NCI-H2196 treated with DMSO at 0.1 percent for 48 hours (cell line): ENCODE results near the gene LIMCH1.
"Not testable (repeated sequence)": the region's sequence is repeated elsewhere in the genome, so short reads cannot be mapped to it uniquely, and the experiment has no call there.

ENCODE experiments used
- DNase-seq: peaks from one replicate; lab custom pipeline; 2025; ENCODE audit not compliant: unreplicated experiment; lab: John Stamatoyannopoulos, UW

Gene LIMCH1

DNA sequence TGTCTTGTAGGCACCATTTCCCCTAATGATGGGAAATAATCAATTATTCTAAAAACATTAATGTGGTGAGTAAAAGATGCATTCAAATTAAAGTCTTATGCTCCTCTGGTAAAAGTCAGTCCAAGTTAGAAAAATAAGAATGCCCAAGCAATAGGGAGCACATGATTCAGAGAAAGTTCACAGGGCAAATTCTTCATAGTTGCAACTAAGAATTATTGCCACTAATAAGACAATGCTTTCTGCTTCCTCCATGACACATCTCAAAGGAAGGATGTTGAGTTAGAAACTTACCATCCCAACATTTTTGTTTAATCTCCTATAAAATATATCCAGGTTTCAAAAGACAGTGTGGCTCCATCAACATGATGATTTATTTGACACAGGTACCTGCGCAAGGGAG, 184.2 kb downstream of the LIMCH1 start:
- no peak for DNase-seq

DNA sequence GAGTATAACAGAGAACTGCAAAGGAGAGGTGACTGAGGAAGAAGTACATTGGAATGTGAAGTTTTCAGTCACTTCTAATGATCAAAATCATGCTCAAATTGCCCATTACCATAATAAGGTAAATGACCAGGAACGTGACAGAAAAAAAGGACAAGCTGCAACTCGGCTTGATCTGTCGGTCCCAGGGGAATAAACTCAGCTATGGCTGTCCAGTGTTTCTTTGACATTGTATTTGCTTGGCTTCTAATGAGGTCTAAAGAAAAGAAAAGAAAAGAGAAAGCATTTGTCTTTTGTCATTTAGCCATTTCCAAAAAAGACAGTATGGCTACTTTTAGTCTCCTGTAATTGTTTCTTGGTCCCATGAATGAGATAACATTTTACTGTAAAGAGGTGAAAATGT, 185.3 kb downstream of the LIMCH1 start:
- DNase-seq: no peak

DNA sequence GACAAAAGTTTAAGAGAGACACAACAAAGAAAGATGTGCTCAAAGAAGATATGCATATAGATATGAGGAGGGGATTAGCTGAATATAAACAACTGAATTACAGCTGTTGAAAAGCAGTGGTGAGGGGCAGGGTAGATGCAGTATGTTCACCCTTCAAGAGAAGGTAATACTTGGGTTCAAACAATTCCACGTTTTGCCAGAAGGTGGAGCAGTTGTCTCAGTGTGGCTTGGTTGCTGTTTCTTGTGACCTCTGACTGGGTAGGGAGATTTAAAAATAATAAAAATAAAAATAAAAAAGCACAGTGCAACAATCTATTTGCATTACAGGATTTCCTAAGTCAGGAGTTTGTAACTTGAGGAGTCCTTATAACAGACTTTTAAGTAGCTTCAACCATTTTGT, 187.3 kb downstream of the LIMCH1 start:
- no peak for DNase-seq

DNA sequence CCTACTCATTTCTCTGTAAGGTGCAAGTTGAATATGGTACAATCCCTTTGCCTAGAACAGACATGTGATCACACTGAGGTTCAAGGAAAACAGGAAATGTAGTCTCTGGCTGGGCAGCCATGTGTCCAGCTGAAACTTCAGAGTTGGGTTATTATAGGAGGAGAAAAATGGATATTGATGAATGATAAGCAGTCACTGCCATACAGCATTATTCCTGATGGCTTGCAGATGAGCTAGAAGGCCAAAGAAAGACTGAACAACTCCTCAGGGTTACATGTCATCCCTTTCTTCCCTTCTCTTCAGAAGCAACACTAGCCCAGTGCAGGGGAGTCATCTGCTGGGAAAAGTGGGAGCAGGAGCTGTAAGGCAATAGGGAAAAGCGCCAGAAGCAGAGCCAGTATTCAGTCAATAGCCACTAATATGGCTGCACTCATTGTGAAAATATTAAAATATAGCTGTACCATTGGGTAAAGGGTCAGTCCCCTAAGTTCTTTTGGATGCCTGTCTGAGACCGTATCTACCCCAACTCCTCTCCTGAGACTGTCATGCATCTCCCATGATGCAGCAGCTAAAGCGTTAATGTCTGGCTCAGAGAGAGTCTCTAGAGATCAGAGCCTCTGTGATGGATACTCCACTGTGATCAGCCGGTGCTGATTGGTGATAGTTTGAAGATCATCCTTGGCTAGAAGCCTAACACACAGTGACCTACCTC, 190.1 kb downstream of the LIMCH1 start:
- no peak for DNase-seq

DNA sequence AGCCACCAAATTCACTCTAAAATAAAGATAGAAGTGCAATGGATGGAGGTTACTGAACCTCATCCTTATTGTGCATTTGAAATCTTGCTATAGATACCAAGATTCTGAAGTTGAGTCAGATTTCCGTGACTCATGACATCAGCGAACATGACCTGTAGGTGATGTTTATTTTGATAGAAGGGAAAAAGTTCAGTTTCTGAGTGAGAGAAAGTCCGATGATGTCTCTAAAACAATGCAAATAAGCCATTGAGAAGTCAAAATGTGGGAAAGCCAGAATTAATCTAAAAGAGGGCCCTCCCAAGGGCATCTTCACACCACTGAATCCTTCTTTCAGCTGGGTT, 190.6 kb downstream of the LIMCH1 start:
- DNase-seq: no peak

DNA sequence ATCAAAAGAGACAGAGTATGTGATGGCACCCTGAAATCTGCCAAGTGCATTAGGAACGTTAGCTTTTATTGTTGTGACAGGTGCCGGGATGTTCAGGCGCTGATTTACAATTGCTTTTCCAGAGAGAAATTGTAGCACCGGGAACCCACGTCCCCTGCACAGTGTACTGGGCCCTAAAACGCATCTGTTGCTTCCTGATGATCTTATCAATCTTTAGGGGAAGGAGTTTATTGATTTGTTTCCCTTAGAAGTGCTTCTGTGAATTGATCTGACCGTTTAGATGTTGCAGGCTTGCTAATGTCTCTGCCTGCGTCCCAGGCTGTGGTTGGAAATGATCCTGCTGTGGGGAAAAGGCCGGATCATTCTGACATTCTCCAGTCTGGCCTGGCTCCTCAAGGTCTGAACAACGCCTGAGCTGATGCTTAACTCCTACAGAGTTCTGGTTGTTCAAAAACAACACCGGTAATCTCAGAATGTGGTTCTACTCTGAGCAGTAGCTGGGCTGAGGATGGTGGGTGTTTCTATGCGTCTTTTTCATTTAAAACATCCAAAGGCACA, 193.7 kb downstream of the LIMCH1 start:
- no peak for DNase-seq

DNA sequence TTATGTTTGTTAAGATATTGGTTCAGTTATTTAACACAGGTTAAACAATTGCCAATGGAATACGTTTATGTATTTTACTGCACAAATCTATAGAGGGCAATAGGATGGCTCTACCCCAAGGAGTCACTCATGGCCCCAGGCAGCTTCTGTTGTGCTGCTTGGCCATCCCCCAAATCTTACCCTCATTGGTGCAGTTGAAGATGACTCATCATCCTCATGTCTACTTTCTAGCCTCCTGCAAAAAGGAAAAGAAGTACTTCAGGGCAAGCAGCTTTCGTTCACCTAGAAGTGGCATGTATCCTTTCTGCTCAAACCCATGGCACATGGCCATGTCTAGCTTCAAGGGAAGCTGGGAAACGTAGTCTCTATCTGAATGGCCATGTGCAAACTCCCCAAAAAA, 196.4 kb downstream of the LIMCH1 start:
- no peak for DNase-seq

DNA sequence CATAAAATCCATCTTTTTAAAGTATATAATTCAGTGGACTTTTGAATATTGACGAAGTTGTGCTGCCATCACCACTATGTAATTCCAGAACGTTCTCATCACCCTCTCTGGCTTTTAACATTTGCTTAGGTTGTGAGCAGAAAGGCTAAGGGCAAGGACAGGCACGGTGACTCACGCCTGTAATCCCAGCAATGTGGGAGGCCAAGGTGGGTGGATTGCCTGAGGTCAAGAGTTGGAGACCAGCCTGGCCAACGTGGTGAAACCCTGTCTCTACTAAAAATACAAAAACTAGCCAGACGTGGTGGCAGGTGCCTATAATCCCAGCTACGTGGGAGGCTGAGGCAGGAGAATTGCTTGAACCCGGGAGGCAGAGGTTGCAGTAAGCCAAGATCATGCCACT, 199.5 kb downstream of the LIMCH1 start:
- DNase-seq: not testable (repeated sequence)

DNA sequence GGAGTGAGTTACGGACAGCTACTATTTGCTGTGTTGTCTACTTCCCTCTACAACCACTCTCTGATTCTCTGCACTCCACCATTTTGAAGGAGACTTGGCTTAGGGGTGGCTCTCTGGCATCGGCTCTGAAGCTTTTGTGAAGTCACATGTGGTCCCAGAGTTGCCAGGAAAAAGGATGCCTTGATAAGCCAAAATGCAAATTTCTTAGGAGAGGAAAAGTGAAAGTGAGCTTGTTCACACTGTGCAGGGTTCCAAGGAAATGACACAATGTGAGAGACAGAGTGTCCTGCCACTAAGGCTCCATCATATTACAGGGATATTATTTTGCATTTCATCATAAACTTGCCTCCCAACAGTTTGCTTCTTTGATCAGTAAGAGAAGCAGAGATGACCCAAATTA, 203.4 kb downstream of the LIMCH1 start:
- DNase-seq: no peak

DNA sequence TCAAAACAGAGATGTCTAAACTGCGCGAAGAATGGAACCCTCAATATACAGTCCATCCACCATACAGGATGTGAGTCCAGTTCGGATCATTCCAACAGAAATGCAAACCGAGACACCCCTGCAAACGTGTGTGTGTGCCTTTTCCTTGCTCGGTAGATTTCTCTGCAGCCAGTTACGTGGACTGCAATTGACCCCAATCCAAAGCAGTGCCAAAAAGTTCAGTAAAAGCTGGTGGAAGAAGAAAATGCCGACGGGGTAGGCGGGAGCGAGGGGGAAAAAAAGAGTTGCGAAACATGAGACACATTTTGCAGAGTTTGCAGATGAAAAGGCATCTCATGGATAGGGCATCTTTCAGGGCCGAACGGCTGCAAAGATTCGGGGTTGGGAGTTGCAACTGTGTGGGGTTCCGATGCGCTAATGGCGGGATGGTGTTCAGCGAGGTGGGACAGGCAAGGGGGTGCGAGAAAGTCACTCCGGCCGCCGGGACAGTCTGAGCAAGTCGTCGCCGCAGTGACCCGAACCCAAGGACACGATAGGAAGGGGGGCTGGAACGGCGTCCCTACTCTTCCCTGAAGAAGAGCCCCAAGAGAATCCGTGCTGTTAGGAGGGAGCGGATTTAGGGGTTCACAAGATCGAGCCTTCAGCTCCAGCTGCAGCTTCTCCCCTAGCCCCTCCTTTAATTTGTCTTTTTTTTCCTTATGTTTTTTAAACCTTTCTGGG, 206.8 kb downstream of the LIMCH1 start:
- no peak for DNase-seq

DNA sequence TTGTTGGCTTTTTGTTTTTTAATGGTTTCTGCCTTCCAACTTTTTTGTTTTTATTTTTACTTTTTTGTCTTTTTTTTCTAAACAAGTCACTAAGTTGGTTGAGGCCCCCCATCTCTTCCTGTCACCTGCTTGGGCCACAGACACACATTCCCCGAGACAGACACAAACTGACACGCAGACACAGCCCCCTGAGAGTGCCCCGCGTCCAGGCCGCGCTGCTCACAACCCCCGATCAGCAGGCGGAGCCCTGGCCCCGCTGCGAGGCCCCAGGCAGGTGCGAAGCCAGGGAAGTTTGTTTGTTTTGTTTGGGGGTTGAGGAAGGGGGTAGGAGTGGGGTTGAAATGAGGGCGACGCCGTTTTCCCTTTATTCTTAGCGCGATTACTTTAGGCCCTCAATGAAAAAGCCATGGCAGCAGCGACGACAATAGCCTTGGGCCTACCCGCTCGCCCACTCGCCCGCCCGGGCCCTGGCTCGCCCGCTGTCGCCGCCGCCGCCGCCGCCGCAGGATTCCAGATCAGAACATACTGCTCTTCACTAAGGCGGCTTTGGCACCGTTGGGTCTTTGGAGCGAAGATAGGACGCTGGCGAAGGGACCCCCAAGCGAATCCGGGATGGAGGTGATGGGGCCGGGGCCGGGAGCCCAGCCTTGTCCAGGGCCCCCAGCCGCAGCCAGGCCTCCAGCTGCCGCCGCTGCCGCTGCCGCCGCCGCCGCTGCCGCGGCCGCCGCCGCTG, 207.5 kb downstream of the LIMCH1 start:
- no peak for DNase-seq

DNA sequence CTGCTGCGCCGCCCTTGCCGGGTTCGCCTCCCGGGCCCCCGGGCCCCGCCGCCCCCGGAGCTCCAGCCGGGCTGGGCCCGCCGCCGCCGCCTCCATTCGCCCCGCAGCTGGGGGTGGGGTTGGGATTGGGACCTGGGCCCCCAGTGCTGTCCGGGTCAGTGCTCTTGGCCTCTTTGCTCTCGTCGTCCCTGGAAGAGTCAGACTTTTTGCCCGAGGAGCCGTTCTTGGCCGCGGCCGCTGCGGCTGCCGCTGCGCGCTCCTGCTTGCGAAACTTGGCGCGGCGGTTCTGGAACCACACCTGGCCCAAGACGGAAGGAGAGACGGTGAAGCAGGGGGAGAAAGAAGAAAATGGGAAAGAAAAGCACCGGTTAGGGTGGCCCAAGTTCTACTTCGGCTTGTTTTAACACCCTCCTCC, 208.1 kb downstream of the LIMCH1 start:
- no peak for DNase-seq

DNA sequence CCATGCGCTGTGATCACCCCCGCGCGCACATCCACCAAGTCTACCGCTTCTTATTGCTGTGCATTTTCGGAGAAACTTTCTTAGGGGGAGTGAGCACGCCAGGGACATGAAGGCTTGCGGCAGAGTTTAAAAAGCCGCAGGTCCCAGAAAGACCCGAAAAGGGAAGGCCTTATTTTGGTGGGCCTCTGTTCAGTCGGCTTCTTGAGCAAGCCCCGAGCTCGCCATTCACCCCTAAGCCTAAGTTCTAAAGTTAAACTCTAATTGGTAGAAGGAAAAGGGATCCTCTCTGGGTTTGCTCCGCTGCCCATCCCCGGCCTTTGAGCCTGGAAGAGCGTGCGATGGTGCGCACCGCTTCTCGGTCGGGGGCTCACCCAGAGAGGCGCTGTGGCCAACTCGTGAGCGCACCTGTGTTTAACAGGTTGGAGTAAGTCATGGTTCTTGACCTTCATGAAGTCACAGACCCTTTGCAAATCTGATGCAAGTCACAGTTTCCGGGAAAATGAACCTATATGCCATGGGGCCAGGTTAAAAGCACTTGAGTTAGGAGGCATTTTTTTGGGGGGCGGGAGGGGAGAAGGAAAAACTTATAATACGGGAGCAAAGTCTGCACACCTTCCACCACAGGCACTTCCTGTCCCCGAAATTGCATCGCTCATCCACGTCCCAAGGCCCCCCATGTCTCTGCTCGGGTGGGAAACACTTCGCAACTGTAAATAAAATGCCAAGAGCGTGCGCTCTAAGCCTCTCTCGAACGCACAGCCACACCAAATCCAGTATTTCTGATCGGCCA, 208.7 kb downstream of the LIMCH1 start:
- DNase-seq: no peak

DNA sequence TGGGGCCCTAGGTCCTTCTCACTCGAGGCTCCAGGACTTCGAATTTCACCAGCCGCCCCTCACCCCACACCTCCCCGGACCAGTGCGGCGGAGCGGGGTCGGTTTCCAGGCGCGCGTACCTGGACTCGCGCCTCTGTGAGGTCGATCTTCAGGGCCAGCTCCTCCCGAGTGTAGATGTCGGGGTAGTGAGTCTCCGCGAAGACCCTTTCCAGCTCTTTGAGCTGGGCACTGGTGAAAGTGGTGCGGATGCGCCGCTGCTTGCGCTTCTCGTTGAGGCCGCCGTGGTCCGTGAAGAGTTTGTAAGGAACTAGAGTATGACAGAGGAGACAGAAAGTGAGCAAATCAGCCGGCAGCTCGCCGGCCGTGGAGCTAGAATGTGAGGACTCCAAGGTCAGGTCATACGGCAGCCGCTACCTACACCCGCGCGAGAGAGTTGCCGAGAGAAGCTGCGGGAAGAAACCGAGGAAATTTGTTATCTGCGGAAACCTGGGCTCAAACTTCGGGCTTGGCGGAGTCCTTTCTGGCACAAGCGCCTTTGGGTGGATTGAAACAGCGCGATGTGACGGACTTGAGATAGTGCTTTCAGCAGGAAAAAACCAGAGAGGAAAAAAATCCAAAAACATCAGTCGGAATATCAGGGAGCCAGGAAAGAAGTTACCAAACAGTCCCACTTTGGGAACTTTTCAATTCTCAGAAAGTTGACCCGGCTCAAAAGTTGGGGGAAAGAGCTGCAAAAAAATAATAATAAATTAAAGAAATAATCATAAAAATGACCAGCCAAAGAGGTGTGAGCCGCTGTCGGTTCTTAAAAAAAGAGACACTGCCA, 209.5 kb downstream of the LIMCH1 start:
- no peak for DNase-seq

DNA sequence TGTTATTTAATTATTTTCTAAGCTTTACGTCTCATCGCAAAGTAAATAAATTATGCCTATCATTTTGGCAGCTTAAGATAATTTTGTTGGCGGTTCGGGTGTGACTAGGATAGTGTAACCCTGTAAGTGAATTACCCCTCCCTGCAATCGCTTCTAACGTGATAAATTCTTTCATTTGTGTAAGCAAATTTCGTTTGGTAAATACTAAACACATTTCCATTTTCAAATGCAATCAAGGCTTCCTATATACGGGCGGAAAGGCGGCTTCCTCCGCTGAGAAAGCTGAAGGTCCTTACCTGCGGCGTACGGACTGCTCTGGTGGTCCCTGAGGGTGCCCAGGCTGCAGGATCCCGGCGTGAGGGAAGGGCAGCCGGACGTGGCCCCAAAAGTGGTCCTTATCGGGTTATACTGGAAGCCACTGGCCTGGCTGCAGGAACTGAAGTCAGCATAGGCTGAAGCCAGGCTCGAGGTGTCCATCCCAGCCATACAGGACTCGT, 210.2 kb downstream of the LIMCH1 start:
- DNase-seq: no peak

DNA sequence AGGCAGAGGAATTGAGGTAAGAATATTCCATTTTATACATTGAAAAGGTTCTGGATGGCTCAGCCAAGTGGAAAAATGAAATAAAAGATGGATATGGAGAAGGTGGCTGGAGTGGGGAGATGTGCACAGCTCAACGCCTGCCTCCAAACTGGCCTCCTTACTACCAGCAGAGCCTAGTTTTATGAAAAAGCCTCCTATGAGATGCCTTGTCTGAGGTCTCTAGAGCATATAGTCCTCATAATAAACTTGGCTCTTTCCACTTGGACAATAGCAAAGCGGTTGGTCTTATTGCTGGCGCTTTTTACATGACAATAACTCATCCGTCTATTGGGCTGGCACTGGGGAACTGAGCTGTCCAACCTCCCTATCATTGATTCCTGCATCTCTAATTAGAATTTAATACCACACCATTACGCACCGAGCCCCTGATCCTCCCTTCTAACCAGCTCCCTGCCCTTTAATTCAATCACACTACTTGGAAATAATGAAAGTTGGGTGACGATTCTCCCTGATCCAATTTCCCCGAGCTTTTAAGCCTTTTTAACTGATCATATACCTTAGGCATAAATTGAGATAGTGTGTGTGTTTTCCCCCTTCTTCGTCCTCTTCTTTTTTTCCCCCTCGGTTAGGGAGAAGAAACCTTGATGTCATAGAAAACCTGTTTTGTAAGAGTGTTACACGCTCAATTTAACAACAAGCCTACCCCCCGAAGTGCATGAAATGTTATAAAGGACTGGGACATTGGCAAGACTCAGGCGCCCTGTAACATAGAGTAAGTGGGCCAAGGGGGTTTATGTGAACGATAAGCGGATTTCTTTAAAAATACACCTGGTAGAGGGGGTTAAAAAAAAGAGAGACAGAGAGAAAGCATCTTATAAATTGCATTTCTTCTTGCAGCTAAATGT, 210.9 kb downstream of the LIMCH1 start, which contains the start of gene PHOX2B:
TSS of gene PHOX2B (minus strand) at position 155 of the 905 bp plus-strand sequence. CDS start at position 40, 115 bp downstream.
- DNase-seq: no peak

DNA sequence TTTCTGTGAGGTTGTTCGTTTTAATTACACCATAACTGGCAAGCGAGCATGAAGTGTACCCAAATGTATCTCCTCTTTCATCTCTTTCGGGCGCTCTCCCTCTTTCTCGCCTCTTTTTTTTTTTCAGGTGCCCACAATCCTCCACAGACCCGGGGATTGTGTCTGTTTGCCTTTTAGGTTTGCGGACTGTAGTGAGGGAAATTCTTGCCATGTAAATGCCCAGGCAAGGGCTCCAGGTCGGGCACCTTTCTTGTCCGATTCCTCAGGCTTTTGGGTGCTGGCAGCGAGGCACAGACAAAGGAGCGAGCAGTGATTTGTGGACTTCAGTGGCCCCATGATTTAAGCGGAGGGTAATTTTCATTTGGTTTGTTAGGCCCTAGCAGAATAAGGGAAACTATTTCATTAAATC, 211.7 kb downstream of the LIMCH1 start:
- no peak for DNase-seq
